ENCODE results near the gene KDM5B.
"Not testable (repeated sequence)": the region's sequence is repeated elsewhere in the genome, so short reads cannot be mapped to it uniquely, and the experiment has no call there.

- TF ChIP-seq CTCF, POLR2A (IDR thresholded peaks at IDR 0.05): not testable (repeated sequence)
Measured at GRCh38 chr1:202723046-202723445, 85.2 kb downstream of the KDM5B start.
